GM06990 (cell line): Measurements from ENCODE around the gene MT1A.

Experiments used
- DNase-seq: peaks from one replicate; pipeline ENCODE4 v3.0.0-alpha.2; 2011; ENCODE audit not compliant: insufficient read length; ENCODE audit errors: extremely low read depth
- H3K27me3 ChIP-seq: replicated peaks from 2 replicates; pipeline ENCODE4 v1.6.0; 2011; ENCODE audit warnings: low read length; ENCODE audit not compliant: control insufficient read depth, insufficient read depth
- H3K36me3 ChIP-seq: 2 replicates; pipeline ENCODE4 v1.5.1; 2011; ENCODE audit warnings: low read length; ENCODE audit not compliant: control insufficient read depth, insufficient read depth
- H3K4me3 ChIP-seq: replicated peaks from 2 replicates; pipeline ENCODE4 v1.5.1; 2011; ENCODE audit warnings: low read depth, mild to moderate bottlenecking, control low read depth, low read length
- TF ChIP-seq, protein P1 (sequence below): IDR thresholded peaks from 2 replicates; pipeline ENCODE4 v1.5.1; 2011; ENCODE audit warnings: low read length, control low read depth, mild to moderate bottlenecking, inconsistent platforms; ENCODE audit not compliant: insufficient read depth, poor library complexity, severe bottlenecking

MT1A gene

GRCh38 chr16:56634715-56635440 is 3.6 kb upstream of the MT1A start:
- TF ChIP-seq, protein P1, sequence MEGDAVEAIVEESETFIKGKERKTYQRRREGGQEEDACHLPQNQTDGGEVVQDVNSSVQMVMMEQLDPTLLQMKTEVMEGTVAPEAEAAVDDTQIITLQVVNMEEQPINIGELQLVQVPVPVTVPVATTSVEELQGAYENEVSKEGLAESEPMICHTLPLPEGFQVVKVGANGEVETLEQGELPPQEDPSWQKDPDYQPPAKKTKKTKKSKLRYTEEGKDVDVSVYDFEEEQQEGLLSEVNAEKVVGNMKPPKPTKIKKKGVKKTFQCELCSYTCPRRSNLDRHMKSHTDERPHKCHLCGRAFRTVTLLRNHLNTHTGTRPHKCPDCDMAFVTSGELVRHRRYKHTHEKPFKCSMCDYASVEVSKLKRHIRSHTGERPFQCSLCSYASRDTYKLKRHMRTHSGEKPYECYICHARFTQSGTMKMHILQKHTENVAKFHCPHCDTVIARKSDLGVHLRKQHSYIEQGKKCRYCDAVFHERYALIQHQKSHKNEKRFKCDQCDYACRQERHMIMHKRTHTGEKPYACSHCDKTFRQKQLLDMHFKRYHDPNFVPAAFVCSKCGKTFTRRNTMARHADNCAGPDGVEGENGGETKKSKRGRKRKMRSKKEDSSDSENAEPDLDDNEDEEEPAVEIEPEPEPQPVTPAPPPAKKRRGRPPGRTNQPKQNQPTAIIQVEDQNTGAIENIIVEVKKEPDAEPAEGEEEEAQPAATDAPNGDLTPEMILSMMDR = no peak
- Histone ChIP-seq H3K36me3 (no peaks in the 10 kb centered on the region), H3K4me3 (no peak overlapping the region), H3K27me3 (peaks cover 10% of the 10 kb centered on the region)
- no peak for DNase-seq

GRCh38 chr16:56635441-56635967 is 3.0 kb upstream of the MT1A start:
- peaks cover 10% of the 10 kb centered on the region for H3K27me3 ChIP-seq
- TF ChIP-seq, protein P1 = no peak
- DNase-seq = no peak
- H3K36me3 ChIP-seq = no peaks in the 10 kb centered on the region
- no peak overlapping the region for H3K4me3 ChIP-seq

- no peak overlapping the region for H3K4me3 ChIP-seq
- no peak for DNase-seq
- H3K27me3 ChIP-seq = peaks cover 12% of the 10 kb centered on the region
- H3K36me3 ChIP-seq = no peaks in the 10 kb centered on the region
- TF ChIP-seq, protein P1 = no peak
These were observed 1.7 kb upstream of the MT1A start for GRCh38 chr16:56636616-56637413.

GRCh38 chr16:56639045-56639444 is 579 bp downstream of the MT1A start:
- TF ChIP-seq, protein P1 = no peak
- no peak for DNase-seq
- Histone ChIP-seq H3K27me3 (peaks cover 11% of the 10 kb centered on the region), H3K4me3 (no peak overlapping the region), H3K36me3 (no peaks in the 10 kb centered on the region)

GRCh38 chr16:56640076-56640475 is 1.6 kb downstream of the MT1A start:
- Histone ChIP-seq H3K36me3 (no peaks in the 10 kb centered on the region), H3K4me3 (no peak overlapping the region), H3K27me3 (peaks cover 14% of the 10 kb centered on the region)
- DNase-seq = no peak
- TF ChIP-seq, protein P1 = no peak
